Liver (tissue), 9 donors: ENCODE measurements around the gene MED12L. TPM values are rescaled to one million over a fixed set of nuclear protein-coding genes. Genes with fewer than 3 reads are reported as not detected.
A peak's percentile ranks its signal among the peaks of the same experiment; 100 is the strongest.

Experiments
- DNase-seq: peaks from one replicate; pipeline ENCODE4 v3.0.0-alpha.2; 2017; ENCODE audit warnings: low spot score
- H3K27ac ChIP-seq, 2 donors: one replicate each; pipeline ENCODE4 v1.7.0; 2013; ENCODE audit warnings: inconsistent platforms in 2 of 2, low read length in 2 of 2, control low read depth in 1 of 2, low read depth in 1 of 2, mild to moderate bottlenecking in 1 of 2
- H3K27me3 ChIP-seq, 4 donors: one replicate each; pipeline versions ENCODE4 v1.6.1 to v1.7.0; 2013; ENCODE audit warnings: low read length in 3 of 4, inconsistent platforms in 1 of 4, mild to moderate bottlenecking in 1 of 4, moderate library complexity in 1 of 4; ENCODE audit not compliant: control insufficient read depth in 4 of 4, insufficient read depth in 4 of 4
- H3K36me3 ChIP-seq, 4 donors: one replicate each; pipeline versions ENCODE4 v1.6.1 to v1.7.0; 2013; ENCODE audit warnings: low read length in 3 of 4, mild to moderate bottlenecking in 3 of 4, low read depth in 1 of 4, moderate library complexity in 1 of 4; ENCODE audit not compliant: control insufficient read depth in 4 of 4, insufficient read depth in 3 of 4
- H3K4me1 ChIP-seq, 4 donors: one replicate each; pipeline versions ENCODE4 v1.6.1 to v1.7.0; 2013; ENCODE audit warnings: low read length in 3 of 4, mild to moderate bottlenecking in 3 of 4, moderate library complexity in 1 of 4; ENCODE audit not compliant: control insufficient read depth in 4 of 4, insufficient read depth in 4 of 4
- H3K4me3 ChIP-seq, 3 donors: one replicate each; pipeline versions ENCODE4 v1.6.1 to v1.7.0; 2013; ENCODE audit warnings: low read length in 3 of 3, control low read depth in 1 of 3, low read depth in 1 of 3, mild to moderate bottlenecking in 1 of 3
- H3K9ac ChIP-seq, 2 donors: one replicate each; pipeline ENCODE4 v1.7.0; 2013; ENCODE audit warnings: low read length in 2 of 2, mild to moderate bottlenecking in 2 of 2, moderate library complexity in 2 of 2, control low read depth in 1 of 2, low read depth in 1 of 2
- H3K9me3 ChIP-seq, 4 donors: one replicate each; pipeline versions ENCODE4 v1.6.1 to v1.7.0; 2013; ENCODE audit warnings: low read length in 3 of 4; ENCODE audit not compliant: control insufficient read depth in 4 of 4
- EGR1 ChIP-seq, 2 donors: IDR thresholded peaks; 2 replicates each; pipeline ENCODE4 v1.6.1; 2016 to 2018; ENCODE audit warnings: antibody characterized with exemption in 2 of 2, low read depth in 2 of 2
- FOXA1 ChIP-seq: IDR thresholded peaks from 2 replicates; pipeline ENCODE4 v1.6.1; 2016; ENCODE audit warnings: antibody characterized with exemption
- FOXA2 ChIP-seq: IDR thresholded peaks from 2 replicates; pipeline ENCODE4 v1.6.1; 2016; ENCODE audit warnings: antibody characterized with exemption
- GABPA ChIP-seq, 2 donors: IDR thresholded peaks in 1 of 2; conservative IDR thresholded peaks in 1 of 2; 2 replicates each; pipeline ENCODE4 v1.6.1; 2016; ENCODE audit warnings: antibody characterized with exemption in 2 of 2, mild to moderate bottlenecking in 1 of 2, moderate library complexity in 1 of 2
- HNF4A ChIP-seq, 2 donors: conservative IDR thresholded peaks; 2 replicates each; pipeline ENCODE4 v1.6.1; 2016; ENCODE audit warnings: antibody characterized with exemption in 2 of 2, mild to moderate bottlenecking in 2 of 2
- JUND ChIP-seq, 2 donors: IDR thresholded peaks; 2 replicates each; pipeline ENCODE4 v1.6.1; 2016; ENCODE audit warnings: antibody characterized with exemption in 2 of 2
- NR2F2 ChIP-seq: IDR thresholded peaks from 2 replicates; pipeline ENCODE4 v1.6.1; 2016; ENCODE audit warnings: antibody characterized with exemption
- RAD21 ChIP-seq, 2 donors: IDR thresholded peaks; 2 replicates each; pipeline ENCODE4 v1.6.1; 2016; ENCODE audit warnings: antibody characterized with exemption in 2 of 2, mild to moderate bottlenecking in 2 of 2
- REST ChIP-seq: IDR thresholded peaks from 2 replicates; pipeline ENCODE4 v1.6.1; 2016; ENCODE audit warnings: antibody characterized with exemption, mild to moderate bottlenecking
- RXRA ChIP-seq, 2 donors: IDR thresholded peaks; 2 replicates each; pipeline ENCODE4 v1.6.1; 2017 to 2018; ENCODE audit warnings: antibody characterized with exemption in 2 of 2, mild to moderate bottlenecking in 1 of 2
- SP1 ChIP-seq: IDR thresholded peaks from 2 replicates; pipeline ENCODE4 v1.6.1; 2018; ENCODE audit warnings: antibody characterized with exemption, mild to moderate bottlenecking
- YY1 ChIP-seq: IDR thresholded peaks from 2 replicates; pipeline ENCODE4 v1.6.1; 2016; ENCODE audit warnings: antibody characterized with exemption, mild to moderate bottlenecking
- WGBS: extraction: QIAGEN DNeasy Blood & Tissue Kit; methylation state at CpG from one replicate; pipeline ENCODE4 v1.1.7; 2013; 5-methylcytosine and 5-hydroxymethylcytosine counted together
- polyA plus RNA-seq, 2 donors: library from polyadenylated mRNA; stranded (reverse) in 1 of 2; unstranded in 1 of 2; fragments of 200-250 nt in 1 of 2; fragments of >200 nt in 1 of 2; fragmentation: Nextera tagmentation in 1 of 2; extraction: Ambion mirVana in 1 of 2; gene quantifications; one replicate each; pipeline versions ENCODE4 v1.2.1 to v1.2.3, GENCODE V29; 2013 to 2015
- total RNA-seq, 2 donors: library from RNA; depleted of rRNA; stranded (reverse); fragments of >200 nt; gene quantifications; one replicate each; pipeline ENCODE4 v1.2.3, GENCODE V29; 2014
- TF ChIP-seq, protein P1 (sequence below): IDR thresholded peaks from 2 replicates; pipeline ENCODE4 v1.6.1; 2016; ENCODE audit warnings: antibody characterized with exemption
- donor health status: healthy.
- donor health status: healthy.
- donor health status: healthy.
- donor health status: healthy.
- donor health status: healthy.

The MED12L gene
- total and polyA plus RNA-seq, 4 donors, result 0.02 to 2.1 (median 0.49) TPM

DNA sequence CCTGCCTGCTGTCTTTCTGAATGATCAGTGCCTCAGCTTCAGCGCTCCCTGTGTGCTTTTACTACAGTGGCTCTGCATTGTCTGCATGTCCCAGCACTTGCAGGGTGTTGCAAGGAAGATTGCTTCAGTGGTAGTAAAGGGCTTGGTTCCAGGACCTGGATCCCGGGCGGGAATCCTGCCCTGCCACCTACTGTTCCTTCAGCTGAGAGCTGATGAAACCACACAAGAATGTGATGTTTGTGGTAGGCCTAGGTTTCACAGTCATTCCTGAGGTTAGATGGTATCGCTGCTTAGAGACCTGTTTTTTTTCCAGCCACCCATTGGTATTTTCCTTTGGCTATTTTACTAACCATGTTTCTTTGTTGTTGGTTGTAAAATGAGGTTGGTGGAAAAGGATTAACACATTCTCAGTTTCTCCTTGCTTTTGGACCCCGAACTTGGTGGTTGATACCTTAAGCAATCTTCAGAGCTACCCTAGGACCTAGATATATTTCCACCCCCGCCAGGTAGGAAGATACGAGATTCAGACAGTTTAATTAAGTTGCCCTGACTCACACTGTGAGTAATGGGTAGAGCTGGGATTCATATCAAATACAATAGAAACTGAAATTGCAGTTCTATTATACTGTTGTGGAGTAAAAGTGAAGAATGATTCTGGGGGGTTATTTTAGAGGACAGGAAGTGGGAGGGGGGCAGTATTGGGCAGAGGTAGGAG lies 219.8 kb downstream of the MED12L start:
- Histone ChIP-seq H3K9ac (no peak overlapping the region), H3K27ac (no peak overlapping the region), H3K27me3 (no peaks in the 10 kb centered on the region), H3K36me3 (no peaks in the 10 kb centered on the region), H3K4me3 (no peak overlapping the region), H3K9me3 (no peaks in the 10 kb centered on the region), H3K4me1 (no peaks in the 10 kb centered on the region)
- no peak for DNase-seq
- 72% methylated on average over 7 of the region's 7 CpGs for WGBS
- TF ChIP-seq RAD21 (IDR thresholded peaks at IDR 0.05) (peak in 1 of 2 donors; percentile 38), GABPA (IDR thresholded peaks at IDR 0.05 in 1 of 2, conservative IDR thresholded peaks at IDR 0.05 in 1 of 2) (no peak), SP1 (peak; percentile 26), FOXA2 (no peak)

- Histone ChIP-seq H3K36me3 (no peaks in the 10 kb centered on the region), H3K27ac (no peak overlapping the region), H3K4me1 (no peaks in the 10 kb centered on the region), H3K27me3 (no peaks in the 10 kb centered on the region), H3K9ac (no peak overlapping the region), H3K9me3 (no peaks in the 10 kb centered on the region), H3K4me3 (no peak overlapping the region)
- no peak for DNase-seq
- 92% methylated on average over 4 of the region's 4 CpGs for WGBS
- TF ChIP-seq RAD21 (IDR thresholded peaks at IDR 0.05), result no peak
- no peak for TF ChIP-seq REST
- TF ChIP-seq GABPA (IDR thresholded peaks at IDR 0.05 in 1 of 2, conservative IDR thresholded peaks at IDR 0.05 in 1 of 2), result no peak
- no peak for TF ChIP-seq RXRA (IDR thresholded peaks at IDR 0.05)
- no peak for TF ChIP-seq YY1
- no peak for TF ChIP-seq NR2F2
- no peak for TF ChIP-seq SP1
- no peak for TF ChIP-seq JUND (IDR thresholded peaks at IDR 0.05)
- TF ChIP-seq EGR1 (IDR thresholded peaks at IDR 0.05; ENCODE audit: low read depth in 2 of 2), result no peak
- TF ChIP-seq, protein P1, sequence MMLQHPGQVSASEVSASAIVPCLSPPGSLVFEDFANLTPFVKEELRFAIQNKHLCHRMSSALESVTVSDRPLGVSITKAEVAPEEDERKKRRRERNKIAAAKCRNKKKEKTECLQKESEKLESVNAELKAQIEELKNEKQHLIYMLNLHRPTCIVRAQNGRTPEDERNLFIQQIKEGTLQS, result no peak
- TF ChIP-seq FOXA1, result no peak
- TF ChIP-seq HNF4A (conservative IDR thresholded peaks at IDR 0.05), result no peak
These were observed 220.3 kb downstream of the MED12L start for GRCh38 chr3:151305775-151306151.

DNA sequence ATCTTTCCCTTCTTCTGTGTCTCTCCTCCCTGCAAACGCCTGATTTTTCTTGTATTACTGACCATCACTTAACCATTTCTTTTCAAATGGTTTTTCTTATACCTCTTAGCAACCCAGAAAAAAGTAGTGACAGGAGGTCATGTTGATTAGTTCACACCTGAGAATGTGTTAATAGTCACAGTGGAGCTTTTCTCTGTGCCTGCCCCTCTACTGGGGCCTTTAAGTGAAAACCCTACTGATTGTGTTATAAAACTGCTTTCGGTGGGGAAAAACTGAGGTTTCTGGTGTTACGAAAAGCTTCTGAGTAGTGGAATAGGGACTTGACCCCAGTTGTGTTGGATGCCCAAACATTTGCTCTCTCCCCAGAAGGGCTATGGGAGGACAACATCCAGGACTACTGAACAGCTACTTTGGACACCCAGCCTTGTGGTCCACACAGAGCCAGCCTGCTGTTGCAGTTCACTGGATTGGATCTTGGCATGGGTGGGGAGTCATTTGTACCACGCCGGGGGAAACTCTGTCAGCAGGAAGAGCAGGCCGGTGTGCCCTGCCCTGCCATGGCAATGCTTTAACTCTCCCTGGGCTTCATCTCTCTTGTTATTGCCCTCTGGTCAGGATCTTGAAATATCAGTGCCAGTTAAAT lies 220.8 kb downstream of the MED12L start:
- WGBS, result 89% methylated on average over 6 of the region's 6 CpGs
- Histone ChIP-seq H3K4me1 (no peaks in the 10 kb centered on the region), H3K27ac (no peak overlapping the region), H3K9me3 (no peaks in the 10 kb centered on the region), H3K36me3 (no peaks in the 10 kb centered on the region), H3K4me3 (no peak overlapping the region), H3K9ac (no peak overlapping the region), H3K27me3 (no peaks in the 10 kb centered on the region)
- no peak for DNase-seq
- no peak for TF ChIP-seq NR2F2
